ENCODE results near the gene INSRR. TPM values are rescaled to one million over a fixed set of nuclear protein-coding genes. Genes with fewer than 3 reads are reported as not detected.

INSRR gene
- total RNA-seq, 1 donor from 2014 or later: 0.52 TPM

DNA sequence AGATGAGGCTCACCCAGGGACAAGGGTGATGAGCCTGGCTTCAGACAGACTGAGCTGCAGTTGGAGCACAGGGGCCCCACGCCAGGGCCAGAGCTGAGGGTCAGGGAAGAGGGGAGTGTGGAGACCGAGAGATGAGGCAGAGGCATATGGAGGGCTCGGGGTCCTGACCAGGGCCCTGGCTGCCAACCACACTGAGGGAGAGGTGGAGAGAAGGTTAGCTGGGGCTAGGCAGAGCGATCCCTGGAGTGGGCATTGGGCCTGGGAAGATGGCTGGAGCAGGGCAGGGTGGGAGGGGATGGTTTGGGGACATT, 42.6 kb upstream of the INSRR start:
- no peak overlapping the region for H3K9ac ChIP-seq (ENCODE audit: low read depth in 1 of 3, low read length in 3 of 3)
- peaks cover 8 to 12% (median 10%) of the 10 kb centered on the region in 3 donors for H3K27me3 ChIP-seq (ENCODE audit: control insufficient read depth in 3 of 3, insufficient read depth in 3 of 3, low read length in 3 of 3)
- H3K4me3 ChIP-seq (ENCODE audit: low read length in 3 of 3): no peak overlapping the region
- peaks cover 0 to 3% (median 0%) of the 10 kb centered on the region in 3 donors for H3K36me3 ChIP-seq (ENCODE audit: control insufficient read depth in 3 of 3, insufficient read depth in 3 of 3, low read length in 3 of 3)
- peak overlapping the region; percentile 13 for H3K27ac ChIP-seq (ENCODE audit: low read depth, low read length)
- peaks cover 24 to 73% (median 63%) of the 10 kb centered on the region in 3 donors for H3K4me1 ChIP-seq (ENCODE audit: control insufficient read depth in 3 of 3, insufficient read depth in 3 of 3, low read length in 3 of 3)
- H3K9me3 ChIP-seq (ENCODE audit: control insufficient read depth in 3 of 3, low read length in 3 of 3): no peaks in the 10 kb centered on the region

DNA sequence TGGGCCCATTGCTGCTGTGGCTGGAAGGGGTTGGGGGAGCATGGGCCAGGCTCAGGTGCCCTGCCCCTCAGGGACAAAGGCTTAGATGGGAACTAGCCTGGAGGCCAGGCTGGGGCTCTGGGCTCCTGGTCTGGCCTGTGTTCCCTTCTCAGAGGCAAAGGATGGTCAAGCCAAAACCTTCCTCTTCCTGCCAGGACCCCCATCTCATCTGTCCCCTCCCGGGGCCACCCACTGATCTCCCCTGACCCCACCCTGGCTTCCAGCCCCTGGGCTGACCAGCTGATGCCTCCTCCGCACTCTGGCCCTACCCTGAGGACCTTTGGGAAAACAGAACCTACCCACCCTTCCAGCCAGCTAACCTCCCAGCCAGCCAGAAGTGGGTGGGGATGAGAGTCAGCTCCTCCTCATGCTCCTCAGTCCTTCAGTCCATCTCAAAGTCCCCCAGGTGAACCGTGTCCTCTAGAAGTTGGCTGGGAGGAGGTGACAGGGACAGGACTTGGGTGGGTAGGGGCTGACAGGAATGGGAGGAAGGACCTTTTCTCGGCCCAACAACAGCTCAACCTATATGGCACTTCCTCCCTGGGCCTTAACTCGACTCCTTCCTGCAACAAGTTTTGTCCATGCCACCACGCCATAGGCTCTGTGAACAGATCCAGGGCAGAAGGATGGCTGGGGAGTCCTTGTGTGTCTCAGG, 42.1 kb upstream of the INSRR start:
- Histone ChIP-seq H3K27me3 (ENCODE audit: control insufficient read depth in 3 of 3, insufficient read depth in 3 of 3, low read length in 3 of 3) (peaks cover 4 to 8% (median 6%) of the 10 kb centered on the region in 3 donors), H3K4me3 (ENCODE audit: low read length in 3 of 3) (no peak overlapping the region)

DNA sequence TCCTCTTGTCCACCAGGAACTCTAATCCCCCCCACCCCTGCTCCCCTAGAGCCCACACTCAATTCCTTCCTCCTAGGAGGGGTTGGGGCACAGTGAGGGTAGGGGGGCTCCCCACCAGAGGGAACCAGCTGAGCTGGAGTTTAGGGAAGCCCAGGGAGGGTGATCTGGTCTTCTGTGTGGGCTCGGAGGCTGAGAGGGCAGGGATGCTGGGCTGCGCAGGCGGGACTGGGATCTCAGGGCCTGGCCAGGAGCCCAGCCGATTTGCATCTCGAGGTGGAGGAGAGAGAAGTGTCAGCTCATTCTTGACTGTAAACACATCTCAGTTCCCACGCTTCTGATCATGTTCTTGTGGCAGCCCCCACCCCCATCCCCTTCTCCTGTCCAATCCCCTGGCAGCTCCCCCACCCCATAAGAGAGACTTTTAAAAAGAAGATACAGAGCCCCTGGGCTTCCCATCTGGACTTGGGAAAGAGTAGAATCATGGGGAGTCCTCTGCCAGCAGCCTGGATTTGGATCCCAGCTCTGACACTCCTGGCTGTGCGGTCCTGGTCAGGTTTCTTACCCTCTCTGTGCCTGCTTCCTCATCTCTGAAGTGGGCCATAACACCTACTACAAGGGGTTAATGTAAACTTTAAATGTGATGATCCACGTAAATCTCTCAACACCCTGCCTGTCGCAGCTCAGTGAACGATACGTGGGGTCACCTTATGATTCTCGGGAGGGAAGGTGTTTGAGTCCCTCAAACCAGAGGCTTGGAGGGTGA, 41.2 kb upstream of the INSRR start:
- Histone ChIP-seq H3K27ac (ENCODE audit: low read depth, low read length) (peak overlapping the region; percentile 12), H3K9me3 (ENCODE audit: control insufficient read depth in 3 of 3, low read length in 3 of 3) (no peaks in the 10 kb centered on the region), H3K4me1 (ENCODE audit: control insufficient read depth in 3 of 3, insufficient read depth in 3 of 3, low read length in 3 of 3) (peaks cover 31 to 72% (median 69%) of the 10 kb centered on the region in 3 donors), H3K36me3 (ENCODE audit: control insufficient read depth in 3 of 3, insufficient read depth in 3 of 3, low read length in 3 of 3) (no peaks in the 10 kb centered on the region), H3K9ac (ENCODE audit: low read depth in 1 of 3, low read length in 3 of 3) (no peak overlapping the region), H3K27me3 (ENCODE audit: control insufficient read depth in 3 of 3, insufficient read depth in 3 of 3, low read length in 3 of 3) (peaks cover 0 to 5% (median 4%) of the 10 kb centered on the region in 3 donors), H3K4me3 (ENCODE audit: low read length in 3 of 3) (no peak overlapping the region)

More for the DNA sequence above, 42.1 kb upstream of the INSRR start:
- Histone ChIP-seq H3K9me3 (ENCODE audit: control insufficient read depth in 3 of 3, low read length in 3 of 3) (no peaks in the 10 kb centered on the region), H3K27ac (ENCODE audit: low read depth, low read length) (peak overlapping the region; percentile 13), H3K4me1 (ENCODE audit: control insufficient read depth in 3 of 3, insufficient read depth in 3 of 3, low read length in 3 of 3) (peaks cover 29 to 73% (median 66%) of the 10 kb centered on the region in 3 donors), H3K9ac (ENCODE audit: low read depth in 1 of 3, low read length in 3 of 3) (peak overlapping the region in 1 of 3 donors; percentile 10), H3K36me3 (ENCODE audit: control insufficient read depth in 3 of 3, insufficient read depth in 3 of 3, low read length in 3 of 3) (peaks cover 0 to under 1% (median 0%) of the 10 kb centered on the region in 3 donors)

DNA sequence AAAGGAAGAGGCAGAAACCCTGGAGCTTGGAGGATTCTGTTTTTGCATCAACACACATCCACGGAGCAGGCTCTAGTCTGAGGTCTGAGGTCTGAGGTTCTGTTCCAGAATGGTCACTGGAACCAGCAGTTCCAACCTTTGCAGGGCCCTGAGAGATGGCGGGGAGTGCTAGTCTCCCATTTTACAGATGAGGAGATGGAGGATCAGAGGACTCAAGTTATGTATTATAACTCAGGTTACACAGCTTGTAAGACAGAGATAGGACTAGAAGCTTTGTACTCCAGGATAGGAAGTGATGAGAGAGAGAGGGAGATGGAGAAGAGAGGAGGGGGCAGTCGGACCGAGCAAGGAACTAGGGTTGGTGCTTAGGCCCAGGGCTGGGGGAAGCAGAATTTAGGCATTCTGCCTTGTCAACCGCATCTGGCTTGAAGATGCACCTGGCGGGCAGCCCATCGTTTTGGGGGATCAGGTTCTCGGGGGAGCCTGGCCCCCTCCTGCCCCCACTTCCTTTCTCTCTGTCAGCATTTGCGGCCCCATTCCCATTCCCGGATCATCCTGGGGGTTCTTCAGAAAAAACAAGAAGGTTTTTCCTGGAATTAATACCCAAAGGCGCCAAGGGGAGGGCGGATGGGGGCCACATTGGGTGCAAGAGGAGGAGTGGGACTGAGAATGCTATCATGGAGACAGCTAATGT, 40.2 kb upstream of the INSRR start:
- Histone ChIP-seq H3K4me3 (ENCODE audit: low read length in 3 of 3) (no peak overlapping the region), H3K27me3 (ENCODE audit: control insufficient read depth in 3 of 3, insufficient read depth in 3 of 3, low read length in 3 of 3) (peaks cover 6 to 11% (median 10%) of the 10 kb centered on the region in 3 donors), H3K4me1 (ENCODE audit: control insufficient read depth in 3 of 3, insufficient read depth in 3 of 3, low read length in 3 of 3) (peaks cover 31 to 75% (median 75%) of the 10 kb centered on the region in 3 donors), H3K9me3 (ENCODE audit: control insufficient read depth in 3 of 3, low read length in 3 of 3) (no peaks in the 10 kb centered on the region), H3K36me3 (ENCODE audit: control insufficient read depth in 3 of 3, insufficient read depth in 3 of 3, low read length in 3 of 3) (no peaks in the 10 kb centered on the region), H3K27ac (ENCODE audit: low read depth, low read length) (peak overlapping the region; percentile 0), H3K9ac (ENCODE audit: low read depth in 1 of 3, low read length in 3 of 3) (no peak overlapping the region)

DNA sequence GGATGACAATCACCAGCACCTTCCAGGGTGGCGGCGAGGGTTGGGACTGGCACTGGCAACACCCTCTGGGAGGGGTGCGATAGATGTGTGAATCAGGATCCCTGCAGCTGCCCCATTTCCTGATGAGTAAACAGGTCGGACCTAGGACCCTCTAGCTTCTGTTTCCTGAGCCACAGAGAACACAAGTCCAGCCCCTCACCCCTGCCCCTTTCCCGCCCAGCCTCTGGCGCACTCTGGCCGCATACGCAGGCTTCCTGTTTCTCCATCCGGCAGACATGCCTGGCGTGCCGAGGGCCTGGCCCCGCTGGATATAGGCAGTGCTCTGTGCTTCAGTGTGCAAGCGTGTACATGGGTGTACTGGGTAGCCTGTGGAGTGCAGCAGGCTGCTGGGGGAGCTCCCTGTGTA, 39.2 kb upstream of the INSRR start:
- H3K4me3 ChIP-seq (ENCODE audit: low read length in 3 of 3): peak overlapping the region; percentile 1 to 38 (median 23)
- H3K4me1 ChIP-seq (ENCODE audit: control insufficient read depth in 3 of 3, insufficient read depth in 3 of 3, low read length in 3 of 3): peaks cover 26 to 69% (median 66%) of the 10 kb centered on the region in 3 donors
- H3K36me3 ChIP-seq (ENCODE audit: control insufficient read depth in 3 of 3, insufficient read depth in 3 of 3, low read length in 3 of 3): no peaks in the 10 kb centered on the region
- H3K27ac ChIP-seq (ENCODE audit: low read depth, low read length): peak overlapping the region; percentile 74
- H3K9ac ChIP-seq (ENCODE audit: low read depth in 1 of 3, low read length in 3 of 3): peak overlapping the region in 1 of 3 donors; percentile 57
- H3K27me3 ChIP-seq (ENCODE audit: control insufficient read depth in 3 of 3, insufficient read depth in 3 of 3, low read length in 3 of 3): peaks cover 13 to 18% (median 15%) of the 10 kb centered on the region in 3 donors
- no peaks in the 10 kb centered on the region for H3K9me3 ChIP-seq (ENCODE audit: control insufficient read depth in 3 of 3, low read length in 3 of 3)

DNA sequence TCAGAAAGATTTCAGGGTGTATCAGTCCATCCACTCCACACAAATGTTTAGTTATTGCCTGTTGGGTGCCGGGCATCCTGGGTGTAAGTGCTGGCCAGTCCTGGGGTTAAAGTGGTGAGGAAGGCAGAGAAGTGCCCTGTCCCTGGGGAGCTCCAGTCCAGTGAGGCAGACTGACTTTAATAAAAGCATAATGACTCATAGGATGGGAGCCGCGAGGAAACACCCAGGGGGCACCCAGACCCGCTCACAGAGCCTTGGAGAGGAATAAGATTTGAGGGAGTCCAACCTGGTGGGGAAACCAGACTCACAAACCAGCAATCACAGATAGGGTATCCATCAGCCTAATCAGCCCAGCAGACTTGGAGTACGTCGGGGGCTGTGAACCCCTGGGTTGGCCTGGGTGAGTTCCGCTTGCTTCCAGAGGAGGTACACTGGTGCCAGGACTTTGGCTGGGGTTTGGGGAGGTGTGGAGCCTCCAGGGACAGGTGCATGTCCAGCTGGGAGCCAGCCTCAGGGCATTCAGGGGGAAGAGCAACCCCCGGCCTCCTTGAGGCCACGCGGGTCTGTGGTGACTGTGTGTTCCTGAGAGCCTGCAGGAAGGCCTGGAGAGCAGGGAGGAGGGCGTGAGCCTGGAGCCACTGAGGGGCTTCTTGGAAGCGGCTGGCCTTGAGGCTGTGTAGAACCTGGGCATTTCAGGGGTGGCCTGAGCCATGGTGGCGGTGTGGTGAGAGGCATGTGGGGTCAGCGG, 38.3 kb upstream of the INSRR start:
- peaks cover 15 to 19% (median 17%) of the 10 kb centered on the region in 3 donors for H3K27me3 ChIP-seq (ENCODE audit: control insufficient read depth in 3 of 3, insufficient read depth in 3 of 3, low read length in 3 of 3)
- no peaks in the 10 kb centered on the region for H3K36me3 ChIP-seq (ENCODE audit: control insufficient read depth in 3 of 3, insufficient read depth in 3 of 3, low read length in 3 of 3)
- H3K9me3 ChIP-seq (ENCODE audit: control insufficient read depth in 3 of 3, low read length in 3 of 3): no peaks in the 10 kb centered on the region
- H3K27ac ChIP-seq (ENCODE audit: low read depth, low read length): peak overlapping the region; percentile 74
- peaks cover 26 to 63% (median 62%) of the 10 kb centered on the region in 3 donors for H3K4me1 ChIP-seq (ENCODE audit: control insufficient read depth in 3 of 3, insufficient read depth in 3 of 3, low read length in 3 of 3)
- peak overlapping the region in 1 of 3 donors; percentile 32 for H3K9ac ChIP-seq (ENCODE audit: low read depth in 1 of 3, low read length in 3 of 3)
- H3K4me3 ChIP-seq (ENCODE audit: low read length in 3 of 3): peak overlapping the region in 1 of 3 donors; percentile 6

DNA sequence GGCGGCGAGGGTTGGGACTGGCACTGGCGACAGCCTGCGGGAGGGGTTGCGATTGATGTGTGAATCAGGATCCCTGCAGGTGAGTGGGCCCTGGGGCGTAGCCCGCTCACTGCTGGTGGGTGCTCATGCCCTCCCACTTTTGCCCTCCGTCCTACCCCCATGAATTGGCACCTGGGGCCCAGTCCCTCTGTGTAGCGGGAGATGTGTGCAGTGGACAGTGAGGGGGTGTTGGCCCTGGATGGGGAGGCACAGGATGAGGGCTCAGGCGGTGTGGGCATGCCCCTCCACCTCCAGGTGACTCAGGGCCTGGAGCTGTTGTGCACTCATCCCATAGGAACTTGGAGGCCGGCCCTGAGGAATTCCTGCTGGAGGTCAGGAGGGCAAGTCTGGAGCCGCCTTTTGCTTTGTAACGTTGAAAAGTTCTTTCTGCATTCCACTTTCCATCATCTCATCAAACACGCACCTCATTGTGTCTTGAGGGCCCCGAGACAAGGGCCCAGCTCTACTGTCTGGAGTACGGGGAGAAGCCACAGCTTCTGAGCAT, 37.6 kb upstream of the INSRR start:
- Histone ChIP-seq H3K9ac (ENCODE audit: low read depth in 1 of 3, low read length in 3 of 3) (no peak overlapping the region), H3K36me3 (ENCODE audit: control insufficient read depth in 3 of 3, insufficient read depth in 3 of 3, low read length in 3 of 3) (no peaks in the 10 kb centered on the region), H3K4me3 (ENCODE audit: low read length in 3 of 3) (no peak overlapping the region), H3K9me3 (ENCODE audit: control insufficient read depth in 3 of 3, low read length in 3 of 3) (no peaks in the 10 kb centered on the region), H3K27me3 (ENCODE audit: control insufficient read depth in 3 of 3, insufficient read depth in 3 of 3, low read length in 3 of 3) (peaks cover 15 to 22% (median 19%) of the 10 kb centered on the region in 3 donors), H3K4me1 (ENCODE audit: control insufficient read depth in 3 of 3, insufficient read depth in 3 of 3, low read length in 3 of 3) (peaks cover 25 to 60% (median 56%) of the 10 kb centered on the region in 3 donors), H3K27ac (ENCODE audit: low read depth, low read length) (no peak overlapping the region)

DNA sequence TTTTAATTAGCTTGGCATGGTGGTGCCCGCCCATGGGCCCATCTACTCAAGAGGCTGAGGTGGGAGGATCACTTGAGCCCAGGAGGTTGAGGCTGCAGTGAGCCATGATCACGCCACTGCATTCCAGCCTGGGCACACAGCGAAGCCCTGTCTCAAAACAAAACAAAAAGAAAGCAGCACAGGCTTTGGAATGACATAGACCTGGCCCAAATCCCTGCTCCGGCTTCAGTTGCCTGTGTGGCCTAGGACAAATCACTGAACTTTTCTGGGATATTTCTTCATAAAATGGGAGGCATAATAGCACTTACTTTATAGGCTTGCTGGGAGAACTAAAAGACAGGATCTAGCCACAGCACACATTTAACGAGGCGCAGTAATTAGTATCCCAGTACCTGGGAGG, 37.0 kb upstream of the INSRR start:
- Histone ChIP-seq H3K4me1 (ENCODE audit: control insufficient read depth in 3 of 3, insufficient read depth in 3 of 3, low read length in 3 of 3) (peaks cover 20 to 54% (median 49%) of the 10 kb centered on the region in 3 donors), H3K4me3 (ENCODE audit: low read length in 3 of 3) (no peak overlapping the region), H3K27me3 (ENCODE audit: control insufficient read depth in 3 of 3, insufficient read depth in 3 of 3, low read length in 3 of 3) (peaks cover 15 to 22% (median 19%) of the 10 kb centered on the region in 3 donors), H3K27ac (ENCODE audit: low read depth, low read length) (peak overlapping the region; percentile 81), H3K9ac (ENCODE audit: low read depth in 1 of 3, low read length in 3 of 3) (peak overlapping the region in 2 of 3 donors; percentile 16 to 45), H3K9me3 (ENCODE audit: control insufficient read depth in 3 of 3, low read length in 3 of 3) (no peaks in the 10 kb centered on the region), H3K36me3 (ENCODE audit: control insufficient read depth in 3 of 3, insufficient read depth in 3 of 3, low read length in 3 of 3) (no peaks in the 10 kb centered on the region)

DNA sequence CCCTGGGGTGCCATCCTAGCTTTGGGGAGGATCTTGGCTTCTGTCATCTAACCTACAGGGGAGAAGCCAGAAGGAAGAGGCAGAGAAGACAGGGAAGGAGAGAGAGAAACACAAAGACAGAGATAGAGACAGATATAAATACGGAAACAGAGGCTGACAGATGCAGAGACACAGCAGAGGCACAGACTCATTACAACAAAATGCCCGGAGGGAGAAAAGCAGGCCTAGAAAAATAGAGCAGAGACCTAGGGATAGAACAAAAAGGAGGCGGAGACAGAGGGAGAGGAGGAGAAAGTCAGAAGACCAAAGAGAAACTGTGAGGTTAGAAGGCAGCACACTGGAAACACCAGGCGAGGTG, 36.5 kb upstream of the INSRR start:
- peak overlapping the region in 2 of 3 donors; percentile 45 to 82 for H3K9ac ChIP-seq (ENCODE audit: low read depth in 1 of 3, low read length in 3 of 3)
- H3K27ac ChIP-seq (ENCODE audit: low read depth, low read length): peak overlapping the region; percentile 81
- peak overlapping the region in 2 of 3 donors; percentile 38 to 68 for H3K4me3 ChIP-seq (ENCODE audit: low read length in 3 of 3)
- peaks cover 20 to 49% (median 45%) of the 10 kb centered on the region in 3 donors for H3K4me1 ChIP-seq (ENCODE audit: control insufficient read depth in 3 of 3, insufficient read depth in 3 of 3, low read length in 3 of 3)
- peaks cover 15 to 22% (median 19%) of the 10 kb centered on the region in 3 donors for H3K27me3 ChIP-seq (ENCODE audit: control insufficient read depth in 3 of 3, insufficient read depth in 3 of 3, low read length in 3 of 3)
- H3K36me3 ChIP-seq (ENCODE audit: control insufficient read depth in 3 of 3, insufficient read depth in 3 of 3, low read length in 3 of 3): no peaks in the 10 kb centered on the region
- H3K9me3 ChIP-seq (ENCODE audit: control insufficient read depth in 3 of 3, low read length in 3 of 3): no peaks in the 10 kb centered on the region

Data from skeletal muscle tissue (tissue), 4 donors.